Activated CD4-positive, alpha-beta T cell treated with anti-CD3 and anti-CD28 coated beads for 36 hours (primary cell): Measurements from ENCODE around the gene GSG1L2. TPM values are rescaled to one million over a fixed set of nuclear protein-coding genes. Genes with fewer than 3 reads are reported as not detected.

Experiments
- ATAC-seq: fragments of 200-7000 bp; cut with Tn5 transposase; one replicate; pipeline ENCODE4 v1.10.0; 2021; ENCODE audit warnings: mild to moderate bottlenecking, moderate library complexity
- CTCF ChIA-PET: fragments of 350-600 bp; sonication (Branson Sonifier 250); formaldehyde crosslinking; loops from one replicate; lab custom pipeline; 2021; ENCODE audit warnings: antibody characterized with exemption; lab: Charles Lee
- POLR2A ChIA-PET: fragments of 350-600 bp; sonication (Branson Sonifier 250); formaldehyde crosslinking; loops from one replicate; lab custom pipeline; 2021; ENCODE audit warnings: antibody characterized with exemption, inconsistent platforms; lab: Charles Lee
- DNase-seq: peaks from one replicate; pipeline ENCODE4 v3.0.0-alpha.2; 2020
- H3K27ac Mint-ChIP-seq: one replicate; pipeline ENCODE4 v1.8.0; 2021; ENCODE audit warnings: mixed read lengths
- H3K27me3 Mint-ChIP-seq: one replicate; pipeline ENCODE4 v1.8.0; 2021; ENCODE audit warnings: mixed read lengths
- H3K36me3 Mint-ChIP-seq: one replicate; pipeline ENCODE4 v1.8.0; 2021; ENCODE audit warnings: low read depth, mixed read lengths
- H3K4me1 Mint-ChIP-seq: one replicate; pipeline ENCODE4 v1.8.0; 2021; ENCODE audit warnings: mixed read lengths
- H3K4me3 Mint-ChIP-seq: one replicate; pipeline ENCODE4 v1.8.0; 2021; ENCODE audit warnings: mild to moderate bottlenecking, moderate library complexity, mixed read lengths
- H3K9me3 Mint-ChIP-seq: one replicate; pipeline ENCODE4 v1.8.0; 2021; ENCODE audit warnings: low read depth, mixed read lengths
- intact Hi-C, 2 experiments: fragments of 100-400 bp; cut with DNase I in 1 of 2; cut with micrococcal nuclease in 1 of 2; formaldehyde crosslinking; loops; one replicate each; pipeline versions ENCODE4 v1.14.2 to v1.15.1; 2022 to 2024; cut with DNase I, micrococcal nuclease
- total RNA-seq, 2 experiments: library from RNA; stranded (reverse); gene quantifications; one replicate each; pipeline ENCODE4 v1.2.3, GENCODE V29; 2021

GSG1L2 gene
- not detected for total RNA-seq

DNA sequence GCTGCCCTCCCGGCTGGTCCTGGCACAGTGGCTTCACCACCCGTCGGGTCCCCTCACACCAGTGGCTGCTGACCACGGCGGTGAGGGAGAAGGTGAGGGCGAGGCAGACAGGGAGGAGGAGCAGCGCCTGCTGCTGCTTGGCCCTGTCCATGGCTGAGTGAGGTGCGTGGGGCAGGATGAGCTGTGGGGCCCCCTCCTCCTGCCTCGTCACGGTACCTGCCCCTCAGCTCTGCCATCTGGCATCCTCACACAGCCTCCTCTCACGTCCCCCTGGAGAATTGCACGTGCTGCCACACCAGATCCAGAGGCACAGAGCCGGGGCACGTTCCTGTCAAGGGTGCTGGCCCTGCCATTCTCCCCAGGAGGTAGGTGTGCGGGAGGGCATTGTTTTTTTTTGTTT is at the start of gene GSG1L2:
Gene GSG1L2, minus strand, starts transcription at position 159 of the 400 bp plus-strand sequence. Its CDS starts 8 bp downstream, at position 151.
- H3K9me3 Mint-ChIP-seq, result no peaks in the 10 kb centered on the region
- CTCF ChIA-PET, result no interaction called here
- no peak for DNase-seq
- no peak within 1 kb of the TSS for H3K4me3 Mint-ChIP-seq
- H3K27me3 Mint-ChIP-seq, result peaks cover 9% of the 10 kb centered on the region
- no peak for ATAC-seq
- H3K27ac Mint-ChIP-seq, result no peak within 1 kb of the TSS
- intact Hi-C loops, result no loop called here
- H3K4me1 Mint-ChIP-seq, result no peaks in the 10 kb centered on the region
- H3K36me3 Mint-ChIP-seq, result no peaks in the 10 kb centered on the region
- POLR2A ChIA-PET, result no interaction called here

DNA sequence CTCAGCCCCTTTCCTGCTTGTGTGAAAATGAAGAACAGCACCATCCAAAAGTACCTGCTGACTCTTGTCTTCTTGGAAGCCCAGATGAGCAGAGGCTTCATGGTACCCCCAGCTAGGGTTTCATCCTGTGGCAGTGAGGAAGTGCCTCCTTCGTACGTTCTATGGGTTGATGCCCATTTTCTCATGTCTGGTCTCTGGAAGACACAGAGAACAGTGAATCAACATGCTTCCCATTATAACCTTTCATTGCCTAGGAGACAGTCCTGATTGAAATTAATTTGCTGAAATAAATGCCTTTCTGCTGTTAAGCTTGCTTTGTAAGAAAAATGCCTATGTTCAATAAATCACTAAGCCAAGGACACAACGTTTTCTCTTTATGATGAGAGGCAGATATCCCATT is 46.7 kb upstream of the GSG1L2 start:
- ChIA-PET POLR2A (no interaction called here), CTCF (interaction anchor here (0.8 kb wide), 1 partner anchor 93 kb away, joined by 3 read pairs; no protein-coding TSS in a partner anchor)
- peaks cover 10% of the 10 kb centered on the region for H3K27me3 Mint-ChIP-seq
- no peak overlapping the region for H3K4me3 Mint-ChIP-seq
- ATAC-seq, result no peak
- no peaks in the 10 kb centered on the region for H3K36me3 Mint-ChIP-seq
- peaks cover under 1% of the 10 kb centered on the region for H3K9me3 Mint-ChIP-seq
- H3K4me1 Mint-ChIP-seq, result no peaks in the 10 kb centered on the region
- intact Hi-C loops, result no loop called here
- no peak for DNase-seq
- H3K27ac Mint-ChIP-seq, result no peak overlapping the region

DNA sequence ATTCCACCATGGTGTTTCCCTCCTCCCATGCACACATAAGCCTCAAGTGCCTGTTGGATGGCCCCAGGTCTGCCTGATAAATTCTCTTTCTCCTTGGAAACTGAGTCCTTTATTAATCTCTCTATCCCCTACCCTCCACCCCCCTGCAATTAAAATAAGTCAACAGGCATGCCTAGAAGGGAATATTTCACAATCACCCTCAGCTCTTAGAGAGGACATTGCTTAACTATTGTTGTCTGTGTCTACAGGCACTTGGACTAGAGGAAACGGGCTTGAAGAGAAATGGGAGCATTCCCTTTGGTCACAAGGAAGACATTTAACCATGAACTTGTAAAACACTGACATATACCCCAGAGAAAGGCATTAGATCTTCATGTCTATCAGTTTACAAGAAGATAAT is 43.7 kb upstream of the GSG1L2 start:
- H3K9me3 Mint-ChIP-seq, result peaks cover 7% of the 10 kb centered on the region
- peaks cover 11% of the 10 kb centered on the region for H3K27me3 Mint-ChIP-seq
- intact Hi-C loops, result no loop called here
- H3K36me3 Mint-ChIP-seq, result no peaks in the 10 kb centered on the region
- CTCF ChIA-PET, result no interaction called here
- H3K27ac Mint-ChIP-seq, result no peak overlapping the region
- DNase-seq (no peak), ATAC-seq (no peak)
- no peak overlapping the region for H3K4me3 Mint-ChIP-seq
- POLR2A ChIA-PET, result no interaction called here
- no peaks in the 10 kb centered on the region for H3K4me1 Mint-ChIP-seq

DNA sequence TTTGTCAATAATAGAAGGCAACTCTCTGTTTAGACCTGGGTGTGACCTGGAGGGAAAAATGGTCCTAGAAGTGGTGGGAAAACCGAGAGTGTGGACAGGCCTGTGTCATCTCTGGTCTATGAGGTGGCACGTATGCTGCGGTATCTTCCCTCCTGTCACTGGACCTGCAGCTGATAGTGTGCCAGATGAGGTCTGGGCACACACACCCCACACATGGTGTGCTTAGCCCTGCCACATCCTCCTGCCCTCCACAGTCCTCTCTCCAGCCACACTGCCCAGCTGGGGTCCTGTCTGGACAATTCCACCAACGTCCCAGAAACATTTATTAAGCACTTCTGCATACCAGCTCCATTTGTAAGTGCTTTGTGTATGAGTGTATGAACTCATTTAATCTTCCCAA is 41.1 kb upstream of the GSG1L2 start:
- ChIA-PET CTCF (no interaction called here), POLR2A (no interaction called here)
- intact Hi-C loops, result no loop called here
- Mint-ChIP-seq H3K4me1 (no peaks in the 10 kb centered on the region), H3K36me3 (no peaks in the 10 kb centered on the region), H3K27ac (no peak overlapping the region), H3K4me3 (no peak overlapping the region), H3K27me3 (peaks cover 6% of the 10 kb centered on the region), H3K9me3 (peaks cover 7% of the 10 kb centered on the region)
- ATAC-seq (no peak), DNase-seq (no peak)

DNA sequence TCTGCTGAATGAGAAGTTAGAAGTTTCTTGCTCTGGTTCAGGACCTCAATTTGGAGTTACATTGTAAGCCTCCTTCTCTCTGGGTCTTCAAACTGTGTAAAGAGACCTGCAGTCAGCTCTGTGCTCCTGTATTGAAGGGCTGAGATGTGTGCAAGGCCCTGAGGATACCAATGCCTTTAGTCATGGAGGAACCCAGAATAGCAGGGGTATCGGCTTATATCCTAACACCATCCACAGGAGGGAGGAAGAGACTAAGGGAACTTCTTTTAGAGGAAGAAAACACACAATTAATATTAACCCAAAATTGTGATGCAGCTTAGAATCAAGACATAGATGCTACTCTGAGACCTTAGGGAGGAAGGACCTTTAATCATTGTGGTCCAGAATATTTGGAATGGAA is 40.3 kb upstream of the GSG1L2 start:
- Mint-ChIP-seq H3K9me3 (peaks cover 7% of the 10 kb centered on the region), H3K4me1 (no peaks in the 10 kb centered on the region), H3K27ac (no peak overlapping the region), H3K27me3 (peaks cover 6% of the 10 kb centered on the region), H3K4me3 (no peak overlapping the region), H3K36me3 (no peaks in the 10 kb centered on the region)
- intact Hi-C loops, result no loop called here
- POLR2A ChIA-PET, result no interaction called here
- CTCF ChIA-PET, result no interaction called here
- no peak for ATAC-seq
- DNase-seq, result no peak

DNA sequence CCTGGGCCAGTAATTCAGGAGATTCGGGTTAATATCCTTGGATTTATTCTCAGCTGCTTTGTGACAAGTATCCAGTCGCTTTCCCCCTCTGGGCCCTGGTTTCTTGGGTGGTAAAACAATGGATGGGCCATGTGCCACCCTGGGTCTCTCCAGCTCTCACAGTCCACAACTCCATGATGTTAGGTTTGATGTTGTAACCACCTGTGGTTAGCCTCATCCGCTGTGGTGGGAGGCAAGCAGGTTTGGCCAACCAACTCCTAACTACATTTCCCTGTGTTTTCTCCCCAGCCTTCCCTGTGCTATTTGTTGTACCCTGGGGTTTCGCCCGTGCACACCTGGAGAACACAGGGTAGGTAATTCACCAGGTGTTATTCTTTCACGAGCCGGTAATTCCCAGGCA is 39.0 kb upstream of the GSG1L2 start:
- no peak for ATAC-seq
- peaks cover 7% of the 10 kb centered on the region for H3K9me3 Mint-ChIP-seq
- intact Hi-C loops, result no loop called here
- ChIA-PET POLR2A (no interaction called here), CTCF (no interaction called here)
- peaks cover 6% of the 10 kb centered on the region for H3K27me3 Mint-ChIP-seq
- no peaks in the 10 kb centered on the region for H3K4me1 Mint-ChIP-seq
- H3K27ac Mint-ChIP-seq, result no peak overlapping the region
- DNase-seq, result no peak
- no peak overlapping the region for H3K4me3 Mint-ChIP-seq
- no peaks in the 10 kb centered on the region for H3K36me3 Mint-ChIP-seq

DNA sequence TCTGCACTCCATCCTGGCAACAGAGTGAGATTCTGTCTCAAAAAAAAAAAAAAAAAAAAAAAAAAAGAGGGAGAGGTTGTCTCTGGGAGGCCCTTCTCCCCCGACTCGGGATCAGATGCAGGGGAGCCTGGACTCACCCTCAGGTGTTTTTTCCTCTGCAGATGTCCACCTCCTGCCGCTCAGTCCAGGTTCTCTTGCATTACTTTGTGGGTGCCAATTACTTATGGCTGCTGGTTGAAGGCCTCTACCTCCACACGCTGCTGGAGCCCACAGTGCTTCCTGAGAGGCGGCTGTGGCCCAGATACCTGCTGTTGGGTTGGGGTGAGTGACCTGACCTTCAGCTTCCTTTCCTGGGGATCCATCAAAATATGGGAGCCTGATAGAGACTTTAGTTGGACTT is 37.9 kb upstream of the GSG1L2 start:
- POLR2A ChIA-PET, result interaction anchor here (0.6 kb wide), 1 partner anchor 64 kb away, joined by 7 read pairs; no protein-coding TSS in a partner anchor
- DNase-seq (no peak), ATAC-seq (no peak)
- Mint-ChIP-seq H3K27ac (no peak overlapping the region), H3K9me3 (peaks cover 7% of the 10 kb centered on the region), H3K36me3 (no peaks in the 10 kb centered on the region), H3K4me3 (no peak overlapping the region), H3K27me3 (peaks cover 2% of the 10 kb centered on the region), H3K4me1 (no peaks in the 10 kb centered on the region)
- intact Hi-C loops, result no loop called here
- CTCF ChIA-PET, result no interaction called here

DNA sequence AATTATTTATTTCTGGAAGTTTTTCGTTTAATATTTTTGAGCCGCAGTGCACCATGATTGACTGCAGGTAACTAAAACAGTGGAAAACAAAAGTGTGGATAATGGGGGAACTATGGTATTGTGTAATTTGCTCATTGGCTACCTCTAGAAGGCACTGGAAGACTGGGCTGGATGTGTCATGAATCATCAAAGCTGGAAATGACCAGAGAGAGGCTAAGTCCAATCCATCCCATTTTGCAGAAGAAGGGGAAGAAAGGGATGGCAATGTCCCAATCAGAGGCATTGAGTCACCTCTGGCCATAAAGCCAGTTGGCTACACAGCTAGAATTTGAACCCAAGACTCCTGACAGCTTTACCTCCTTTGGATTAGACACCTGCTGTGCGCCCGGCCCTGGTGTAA is 33.2 kb upstream of the GSG1L2 start:
- intact Hi-C loops, result no loop called here
- Mint-ChIP-seq H3K27ac (no peak overlapping the region), H3K36me3 (no peaks in the 10 kb centered on the region), H3K4me1 (no peaks in the 10 kb centered on the region), H3K4me3 (no peak overlapping the region), H3K27me3 (no peaks in the 10 kb centered on the region), H3K9me3 (no peaks in the 10 kb centered on the region)
- POLR2A ChIA-PET, result interaction anchor here (0.6 kb wide), 1 partner anchor 411 kb away, joined by 3 read pairs; no protein-coding TSS in a partner anchor
- ATAC-seq, result no peak
- no peak for DNase-seq
- CTCF ChIA-PET, result no interaction called here

DNA sequence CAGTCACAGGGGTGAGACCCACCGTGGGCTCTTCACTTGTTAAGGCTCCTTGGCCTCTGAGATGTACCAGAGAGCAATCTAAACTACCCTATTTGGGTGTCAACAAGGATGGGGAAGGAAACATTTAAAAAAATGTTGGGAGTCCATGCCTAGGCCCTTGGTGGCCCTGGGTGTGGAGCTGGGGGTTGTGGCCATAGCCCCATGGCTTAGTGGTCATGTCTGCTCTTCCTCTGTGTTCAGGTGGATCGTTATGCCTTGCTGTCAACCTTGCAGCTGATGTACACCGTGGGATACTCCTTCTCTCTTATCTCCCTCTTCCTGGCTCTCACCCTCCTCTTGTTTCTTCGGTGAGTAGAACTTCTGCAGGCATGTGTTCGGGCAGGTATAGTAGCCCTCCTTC is 32.4 kb upstream of the GSG1L2 start:
- no peaks in the 10 kb centered on the region for H3K4me1 Mint-ChIP-seq
- no peaks in the 10 kb centered on the region for H3K9me3 Mint-ChIP-seq
- ATAC-seq (no peak), DNase-seq (no peak)
- no peaks in the 10 kb centered on the region for H3K36me3 Mint-ChIP-seq
- intact Hi-C loops, result no loop called here
- CTCF ChIA-PET, result interaction anchor here (1.0 kb wide), 1 partner anchor 70 kb away, joined by 3 read pairs; no protein-coding TSS in a partner anchor
- H3K27me3 Mint-ChIP-seq, result no peaks in the 10 kb centered on the region
- POLR2A ChIA-PET, result no interaction called here
- H3K4me3 Mint-ChIP-seq, result no peak overlapping the region
- H3K27ac Mint-ChIP-seq, result no peak overlapping the region

DNA sequence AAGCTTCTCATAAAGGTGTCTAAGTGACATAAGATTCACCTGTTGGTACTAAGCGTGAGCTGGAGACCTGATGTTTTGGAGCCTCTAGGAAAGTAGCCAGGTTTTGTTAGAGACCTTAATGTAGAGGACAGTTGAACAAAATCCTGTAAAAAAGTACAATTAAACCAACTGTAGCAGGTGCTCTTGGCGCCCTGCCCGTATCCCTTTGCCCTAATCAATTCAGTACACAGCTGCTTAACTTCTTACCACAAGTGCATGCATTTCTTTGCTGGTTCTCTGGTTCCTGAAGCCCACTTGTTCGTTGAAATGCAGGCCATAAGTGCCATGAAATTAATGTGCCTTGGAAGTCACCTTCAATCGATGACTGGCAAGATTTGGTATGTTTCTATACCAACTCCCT is 28.3 kb upstream of the GSG1L2 start:
- Mint-ChIP-seq H3K36me3 (no peaks in the 10 kb centered on the region), H3K27ac (no peak overlapping the region), H3K4me3 (no peak overlapping the region), H3K4me1 (no peaks in the 10 kb centered on the region), H3K27me3 (no peaks in the 10 kb centered on the region), H3K9me3 (no peaks in the 10 kb centered on the region)
- ChIA-PET POLR2A (no interaction called here), CTCF (no interaction called here)
- ATAC-seq (no peak), DNase-seq (no peak)
- intact Hi-C loops, result no loop called here

DNA sequence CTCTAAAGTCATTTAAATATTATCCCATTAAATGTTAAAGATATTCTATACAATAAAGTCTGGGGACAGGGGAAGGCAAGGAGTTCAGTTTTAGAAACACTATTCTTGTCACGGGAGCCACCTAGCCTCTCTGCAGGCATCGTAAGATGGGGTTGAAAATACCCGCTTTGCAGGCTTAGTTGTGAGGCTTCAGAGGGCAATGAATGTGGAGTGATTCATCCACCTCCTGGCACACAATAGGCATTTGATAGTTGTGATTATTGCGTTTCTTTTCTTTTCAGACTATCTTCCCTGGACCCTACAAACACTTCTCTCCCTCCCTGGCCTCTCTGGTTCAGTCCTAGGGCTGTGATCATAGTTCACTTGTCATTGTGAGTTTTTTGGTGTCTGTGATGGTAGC is 23.4 kb upstream of the GSG1L2 start:
- ChIA-PET POLR2A (no interaction called here), CTCF (no interaction called here)
- Mint-ChIP-seq H3K27me3 (peaks cover 5% of the 10 kb centered on the region), H3K4me1 (no peaks in the 10 kb centered on the region), H3K4me3 (no peak overlapping the region), H3K9me3 (no peaks in the 10 kb centered on the region), H3K27ac (no peak overlapping the region), H3K36me3 (no peaks in the 10 kb centered on the region)
- intact Hi-C loops, result no loop called here
- DNase-seq (no peak), ATAC-seq (no peak)

DNA sequence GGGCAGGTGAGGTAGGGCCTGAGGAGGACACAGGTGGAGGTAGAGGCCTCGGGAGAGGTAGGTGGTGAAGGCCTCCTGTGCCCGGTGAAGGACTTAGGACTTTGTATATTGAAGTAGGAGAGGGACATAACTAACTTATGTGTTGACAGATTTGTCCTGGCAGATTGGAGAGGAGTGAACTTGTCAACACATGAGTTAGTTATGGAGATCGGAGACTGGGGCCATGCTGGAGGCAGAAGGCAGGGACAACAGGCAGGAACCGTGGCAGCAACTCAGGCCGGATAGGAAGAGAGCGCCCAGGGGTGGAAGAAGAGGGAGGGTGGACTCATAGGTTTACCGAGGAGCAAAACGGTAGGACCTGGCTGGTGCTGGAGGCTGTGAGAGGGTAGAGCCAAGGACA is 22.3 kb upstream of the GSG1L2 start:
- POLR2A ChIA-PET, result no interaction called here
- H3K4me1 Mint-ChIP-seq, result no peaks in the 10 kb centered on the region
- DNase-seq (no peak), ATAC-seq (no peak)
- H3K27ac Mint-ChIP-seq, result no peak overlapping the region
- no peak overlapping the region for H3K4me3 Mint-ChIP-seq
- H3K36me3 Mint-ChIP-seq, result no peaks in the 10 kb centered on the region
- no peaks in the 10 kb centered on the region for H3K9me3 Mint-ChIP-seq
- intact Hi-C loops, result no loop called here
- peaks cover 5% of the 10 kb centered on the region for H3K27me3 Mint-ChIP-seq
- CTCF ChIA-PET, result no interaction called here
